Ishikawa (cell line): ENCODE measurements around the gene IL1RAPL1.

Source experiments
- CEBPB ChIP-seq: IDR thresholded peaks from 2 replicates; pipeline ENCODE4 v1.6.1; 2012
- EGR1 ChIP-seq: IDR thresholded peaks from 2 replicates; pipeline ENCODE4 v1.6.1; 2012
- EP300 ChIP-seq: IDR thresholded peaks from 2 replicates; pipeline ENCODE4 v1.6.1; 2012; ENCODE audit warnings: borderline replicate concordance
- FOXM1 ChIP-seq: IDR thresholded peaks from 2 replicates; pipeline ENCODE4 v1.6.1; 2012; ENCODE audit warnings: low read depth, borderline replicate concordance
- MAX ChIP-seq: IDR thresholded peaks from 2 replicates; pipeline ENCODE4 v1.6.1; 2012
- NFIC ChIP-seq: IDR thresholded peaks from 2 replicates; pipeline ENCODE4 v1.6.1; 2012
- RAD21 ChIP-seq: IDR thresholded peaks from 2 replicates; pipeline ENCODE4 v1.6.1; 2012; ENCODE audit warnings: low read depth
- REST ChIP-seq: IDR thresholded peaks from 2 replicates; pipeline ENCODE4 v1.6.1; 2012; ENCODE audit warnings: low read depth, mild to moderate bottlenecking
- TCF12 ChIP-seq: IDR thresholded peaks from 2 replicates; pipeline ENCODE4 v1.6.1; 2012; ENCODE audit warnings: low read depth
- TEAD4 ChIP-seq: IDR thresholded peaks from 2 replicates; pipeline ENCODE4 v1.6.1; 2012
- USF1 ChIP-seq: IDR thresholded peaks from 2 replicates; pipeline ENCODE4 v1.6.1; 2012
- YY1 ChIP-seq: IDR thresholded peaks from 2 replicates; pipeline ENCODE4 v1.6.1; 2012; ENCODE audit warnings: low read depth

- TF ChIP-seq FOXM1 (no peak), EGR1 (no peak), EP300 (no peak), RAD21 (no peak), CEBPB (no peak), YY1 (no peak), REST (no peak), TEAD4 (no peak), MAX (no peak), USF1 (no peak), NFIC (no peak), TCF12 (no peak)
These were observed 670.3 kb downstream of the IL1RAPL1 start for GRCh38 chrX:29257521-29257920.
